Keratinocyte (primary cell): Measurements from ENCODE around the gene NOP9. TPM values are rescaled to one million over a fixed set of nuclear protein-coding genes. Genes with fewer than 3 reads are reported as not detected.

Experiments used
- DNase-seq: peaks from one replicate; pipeline ENCODE4 v3.0.0-alpha.2; 2011; ENCODE audit warnings: low read depth, missing footprints, low spot score
- FAIRE-seq: peaks from 2 replicates; lab custom pipeline; 2011; peaks lifted over from hg19 to GRCh38; lab: Jason Lieb, UNC
- H2AFZ ChIP-seq: 2 replicates; pipeline ENCODE4 v1.6.0; 2012; ENCODE audit warnings: low read length, control low read depth, inconsistent platforms; ENCODE audit not compliant: control insufficient read depth
- H3K27ac ChIP-seq: 2 replicates; pipeline ENCODE4 v1.5.1; 2011; ENCODE audit warnings: low read length; ENCODE audit not compliant: control insufficient read depth, insufficient read depth
- H3K27me3 ChIP-seq: 3 replicates; pipeline ENCODE4 v1.6.0; 2011; ENCODE audit warnings: low read length; ENCODE audit not compliant: control insufficient read depth, insufficient read depth; ENCODE audit errors: extremely low read depth
- H3K36me3 ChIP-seq, 2 experiments: 2 replicates in 1 of 2; 3 replicates in 1 of 2; pipeline ENCODE4 v1.5.1; 2011; ENCODE audit warnings: low read length in 2 of 2, mild to moderate bottlenecking in 1 of 2; ENCODE audit not compliant: control insufficient read depth in 2 of 2, insufficient read depth in 2 of 2; ENCODE audit errors: extremely low read depth in 1 of 2
- H3K4me1 ChIP-seq: 3 replicates; pipeline ENCODE4 v1.5.1; 2011; ENCODE audit warnings: low read length; ENCODE audit not compliant: control insufficient read depth, insufficient read depth; ENCODE audit errors: extremely low read depth
- H3K4me2 ChIP-seq: 3 replicates; pipeline ENCODE4 v1.6.0; 2011; ENCODE audit warnings: low read depth, low read length; ENCODE audit not compliant: control insufficient read depth, insufficient read depth; ENCODE audit errors: extremely low read depth
- H3K4me3 ChIP-seq, 3 experiments: fragments of 200-600 bp in 1 of 3; sonication (generic) in 1 of 3; 2 replicates in 2 of 3; 3 replicates in 1 of 3; pipeline ENCODE4 v1.5.1; 2011 to 2016; ENCODE audit warnings: low read length in 3 of 3, mild to moderate bottlenecking in 3 of 3, control low read depth in 2 of 3, inconsistent platforms in 1 of 3, low read depth in 1 of 3, mixed read lengths in 1 of 3, mixed run types in 1 of 3, moderate library complexity in 1 of 3; ENCODE audit not compliant: control insufficient read depth in 2 of 3, insufficient read depth in 2 of 3; ENCODE audit errors: extremely low read depth in 1 of 3
- H3K79me2 ChIP-seq: 2 replicates; pipeline ENCODE4 v1.6.0; 2012; ENCODE audit warnings: low read length; ENCODE audit not compliant: control insufficient read depth, insufficient read depth
- H3K9ac ChIP-seq: 3 replicates; pipeline ENCODE4 v1.6.0; 2011; ENCODE audit warnings: low read length; ENCODE audit not compliant: control insufficient read depth, insufficient read depth; ENCODE audit errors: extremely low read depth
- H3K9me1 ChIP-seq: 3 replicates; pipeline ENCODE4 v1.6.0; 2011; ENCODE audit warnings: low read length; ENCODE audit not compliant: control insufficient read depth, insufficient read depth; ENCODE audit errors: extremely low read depth
- H3K9me3 ChIP-seq: 2 replicates; pipeline ENCODE4 v1.5.1; 2012; ENCODE audit warnings: low read depth, low read length; ENCODE audit not compliant: control insufficient read depth
- H4K20me1 ChIP-seq: 3 replicates; pipeline ENCODE4 v1.6.0; 2011; ENCODE audit warnings: low read length; ENCODE audit not compliant: control insufficient read depth, insufficient read depth; ENCODE audit errors: extremely low read depth
- EZH2 ChIP-seq: IDR thresholded peaks from one replicate; pipeline ENCODE4 v1.6.1; 2012; ENCODE audit warnings: inconsistent platforms, mild to moderate bottlenecking, low read length, moderate library complexity
- dilution Hi-C: fragments of 300-500 bp; cut with MboI; formaldehyde crosslinking; loops from one replicate; pipeline ENCODE4 v1.7.0; 2020; ENCODE audit warnings: low sequenced_read_pairs; ENCODE audit not compliant: extremely low pct_ligation_motif_present
- polyA plus RNA-seq, 5 experiments: library from polyadenylated mRNA; depleted of rRNA in 3 of 5; stranded (reverse) in 3 of 5; stranded (forward) in 1 of 5; unstranded in 1 of 5; fragments of >200 nt; gene quantifications; 1 replicate in 1 of 5; 2 replicates in 3 of 5; 3 replicates in 1 of 5; pipeline versions ENCODE4 v1.2.1 to v1.2.3, GENCODE V29; 2011 to 2012; ENCODE audit warnings: missing spikeins in 2 of 5, low read depth in 1 of 5, low replicate concordance in 1 of 5
- TF ChIP-seq, protein P1 (sequence below), 3 experiments: IDR thresholded peaks in 1 of 3; conservative IDR thresholded peaks in 1 of 3; optimal IDR thresholded peaks in 1 of 3; 2 replicates in 2 of 3; 3 replicates in 1 of 3; pipeline versions ENCODE3 to v1.5.1; 2011; ENCODE audit warnings: low read length in 3 of 3, mild to moderate bottlenecking in 3 of 3, moderate library complexity in 2 of 3, control low read depth in 1 of 3, inconsistent platforms in 1 of 3; ENCODE audit not compliant: insufficient read depth in 2 of 3; ENCODE audit errors: extremely low read depth in 1 of 3

NOP9 gene
- polyA plus RNA-seq, 1 donor (not counting 4 experiments of a cell fraction or from before 2014, with no cell fraction given): 19.9 TPM

DNA sequence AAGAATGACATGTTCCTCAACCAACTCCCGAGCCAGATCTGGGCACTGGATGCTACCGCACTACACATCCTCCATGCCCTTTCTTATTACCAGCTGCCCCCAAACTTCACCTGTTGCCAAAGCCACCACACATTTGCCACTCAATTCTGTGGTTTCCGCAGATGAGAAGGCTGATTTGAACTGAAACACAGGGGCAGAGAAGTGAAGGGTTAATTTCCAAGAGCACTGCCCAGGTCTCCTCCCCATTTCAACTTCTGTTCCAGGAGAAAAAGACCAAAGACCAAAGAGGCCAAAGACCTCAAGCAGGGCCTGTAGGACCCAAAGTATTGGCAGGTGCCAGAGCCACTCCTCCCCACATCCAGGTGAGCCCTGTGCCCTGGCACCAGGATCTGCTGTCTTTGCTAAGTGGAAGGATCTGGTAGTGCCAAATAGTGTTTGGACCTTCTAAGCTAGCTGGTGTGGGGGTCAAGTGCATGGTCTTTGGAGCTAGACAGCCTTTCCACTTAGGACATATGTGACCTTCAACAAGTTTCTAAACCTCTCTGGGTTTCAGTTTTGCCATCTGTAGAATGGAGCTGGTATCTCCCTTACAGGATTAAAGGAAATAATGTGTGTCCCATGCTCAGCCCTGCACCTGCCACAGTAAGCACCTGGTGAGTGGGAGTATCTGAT lies 8.1 kb upstream of the NOP9 start:
- FAIRE-seq (no peak), DNase-seq (no peak)
- Histone ChIP-seq H3K4me3 (no peak overlapping the region), H3K9ac (no peak overlapping the region), H3K4me1 (peaks cover 6% of the 10 kb centered on the region), H3K4me2 (no peak overlapping the region), H3K27ac (no peak overlapping the region), H3K27me3 (no peaks in the 10 kb centered on the region), H3K9me1 (no peaks in the 10 kb centered on the region), H3K36me3 (peaks cover 38 to 47% of the 10 kb centered on the region in 2 experiments), H3K79me2 (peaks cover 7% of the 10 kb centered on the region), H2AFZ (no peak overlapping the region), H3K9me3 (no peaks in the 10 kb centered on the region), H4K20me1 (no peaks in the 10 kb centered on the region)
- TF ChIP-seq EZH2: no peak
- TF ChIP-seq, protein P1, sequence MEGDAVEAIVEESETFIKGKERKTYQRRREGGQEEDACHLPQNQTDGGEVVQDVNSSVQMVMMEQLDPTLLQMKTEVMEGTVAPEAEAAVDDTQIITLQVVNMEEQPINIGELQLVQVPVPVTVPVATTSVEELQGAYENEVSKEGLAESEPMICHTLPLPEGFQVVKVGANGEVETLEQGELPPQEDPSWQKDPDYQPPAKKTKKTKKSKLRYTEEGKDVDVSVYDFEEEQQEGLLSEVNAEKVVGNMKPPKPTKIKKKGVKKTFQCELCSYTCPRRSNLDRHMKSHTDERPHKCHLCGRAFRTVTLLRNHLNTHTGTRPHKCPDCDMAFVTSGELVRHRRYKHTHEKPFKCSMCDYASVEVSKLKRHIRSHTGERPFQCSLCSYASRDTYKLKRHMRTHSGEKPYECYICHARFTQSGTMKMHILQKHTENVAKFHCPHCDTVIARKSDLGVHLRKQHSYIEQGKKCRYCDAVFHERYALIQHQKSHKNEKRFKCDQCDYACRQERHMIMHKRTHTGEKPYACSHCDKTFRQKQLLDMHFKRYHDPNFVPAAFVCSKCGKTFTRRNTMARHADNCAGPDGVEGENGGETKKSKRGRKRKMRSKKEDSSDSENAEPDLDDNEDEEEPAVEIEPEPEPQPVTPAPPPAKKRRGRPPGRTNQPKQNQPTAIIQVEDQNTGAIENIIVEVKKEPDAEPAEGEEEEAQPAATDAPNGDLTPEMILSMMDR (optimal IDR thresholded peaks at IDR 0.05 in 1 of 3, IDR thresholded peaks at IDR 0.05 in 1 of 3, conservative IDR thresholded peaks at IDR 0.05 in 1 of 3; ENCODE audit: extremely low read depth in 1 of 3, insufficient read depth in 2 of 3, low read length in 3 of 3): no peak
- dilution Hi-C loops: no loop called here

DNA sequence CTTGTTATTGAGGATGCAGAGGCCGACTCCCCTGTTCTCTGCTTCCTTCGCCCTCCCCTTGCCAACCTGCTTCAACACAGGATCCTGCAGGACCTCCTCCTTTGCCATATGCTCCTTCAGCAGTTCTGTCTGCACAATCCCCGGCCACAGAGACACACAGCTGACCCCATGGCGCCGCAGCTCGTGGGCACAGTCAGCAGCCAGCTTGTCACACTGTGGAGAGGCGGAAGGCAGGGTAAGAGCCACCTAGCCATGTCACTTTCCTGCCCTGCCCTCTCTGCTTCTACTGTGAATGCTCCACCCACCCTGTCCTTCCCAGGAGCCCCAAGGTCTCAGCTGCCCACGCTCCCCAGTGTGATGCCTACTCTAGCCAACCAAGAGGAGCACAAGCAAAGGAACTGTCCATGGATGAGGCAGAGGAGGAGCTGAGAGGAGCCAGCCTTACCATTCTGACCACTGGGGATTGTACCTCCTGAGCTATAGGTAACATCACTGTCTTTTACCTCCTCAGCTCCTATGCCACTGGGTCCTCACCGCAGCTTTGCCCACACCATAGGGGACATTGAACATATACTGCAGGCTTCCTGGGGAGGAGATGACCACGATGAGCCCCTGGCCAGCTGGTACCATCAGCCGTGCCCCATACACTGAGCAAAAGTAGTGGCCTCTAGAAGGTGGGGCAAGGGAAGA lies 7.4 kb upstream of the NOP9 start:
- no peaks in the 10 kb centered on the region for H3K9me3 ChIP-seq
- H4K20me1 ChIP-seq: no peaks in the 10 kb centered on the region
- TF ChIP-seq, protein P1 (optimal IDR thresholded peaks at IDR 0.05 in 1 of 3, IDR thresholded peaks at IDR 0.05 in 1 of 3, conservative IDR thresholded peaks at IDR 0.05 in 1 of 3; ENCODE audit: extremely low read depth in 1 of 3, insufficient read depth in 2 of 3, low read length in 3 of 3): no peak
- no peak for TF ChIP-seq EZH2
- dilution Hi-C loops: no loop called here
- no peak overlapping the region for H3K27ac ChIP-seq
- no peaks in the 10 kb centered on the region for H3K27me3 ChIP-seq
- no peaks in the 10 kb centered on the region for H3K9me1 ChIP-seq
- no peak overlapping the region for H3K9ac ChIP-seq
- H3K4me3 ChIP-seq: no peak overlapping the region
- H3K4me1 ChIP-seq: peaks cover 13% of the 10 kb centered on the region
- H3K36me3 ChIP-seq: peaks cover 39 to 47% of the 10 kb centered on the region in 2 experiments
- DNase-seq (no peak), FAIRE-seq (no peak)
- H2AFZ ChIP-seq: no peak overlapping the region
- peaks cover 7% of the 10 kb centered on the region for H3K79me2 ChIP-seq
- no peak overlapping the region for H3K4me2 ChIP-seq
